Measurements from ENCODE around the gene MRNIP.

DNA sequence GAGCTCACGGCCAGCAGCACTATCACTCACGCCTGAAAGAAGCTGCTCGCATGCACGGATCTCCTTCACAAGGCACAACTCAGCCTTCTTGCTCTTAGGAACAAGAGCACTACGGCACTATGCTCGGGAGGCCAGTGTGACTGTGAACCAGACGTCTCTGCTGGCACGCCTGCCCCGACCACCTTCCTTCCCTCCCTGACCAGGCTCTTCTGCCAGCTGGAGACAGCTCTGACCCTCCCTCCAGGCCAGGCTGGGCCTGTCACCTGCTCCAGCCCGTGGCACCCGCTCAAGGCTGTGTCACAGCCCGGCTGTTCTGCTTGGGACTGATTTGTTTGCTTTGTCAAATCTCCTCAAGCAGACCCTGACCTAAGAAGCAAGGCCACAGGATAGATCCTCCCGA lies 42.1 kb upstream of the MRNIP start:
- TF ChIP-seq, protein P1, sequence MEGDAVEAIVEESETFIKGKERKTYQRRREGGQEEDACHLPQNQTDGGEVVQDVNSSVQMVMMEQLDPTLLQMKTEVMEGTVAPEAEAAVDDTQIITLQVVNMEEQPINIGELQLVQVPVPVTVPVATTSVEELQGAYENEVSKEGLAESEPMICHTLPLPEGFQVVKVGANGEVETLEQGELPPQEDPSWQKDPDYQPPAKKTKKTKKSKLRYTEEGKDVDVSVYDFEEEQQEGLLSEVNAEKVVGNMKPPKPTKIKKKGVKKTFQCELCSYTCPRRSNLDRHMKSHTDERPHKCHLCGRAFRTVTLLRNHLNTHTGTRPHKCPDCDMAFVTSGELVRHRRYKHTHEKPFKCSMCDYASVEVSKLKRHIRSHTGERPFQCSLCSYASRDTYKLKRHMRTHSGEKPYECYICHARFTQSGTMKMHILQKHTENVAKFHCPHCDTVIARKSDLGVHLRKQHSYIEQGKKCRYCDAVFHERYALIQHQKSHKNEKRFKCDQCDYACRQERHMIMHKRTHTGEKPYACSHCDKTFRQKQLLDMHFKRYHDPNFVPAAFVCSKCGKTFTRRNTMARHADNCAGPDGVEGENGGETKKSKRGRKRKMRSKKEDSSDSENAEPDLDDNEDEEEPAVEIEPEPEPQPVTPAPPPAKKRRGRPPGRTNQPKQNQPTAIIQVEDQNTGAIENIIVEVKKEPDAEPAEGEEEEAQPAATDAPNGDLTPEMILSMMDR (optimal IDR thresholded peaks at IDR 0.05 in 1 of 3, IDR thresholded peaks at IDR 0.05 in 1 of 3, conservative IDR thresholded peaks at IDR 0.05 in 1 of 3; ENCODE audit: extremely low read depth in 1 of 3, insufficient read depth in 2 of 3, low read length in 3 of 3), result no peak
- TF ChIP-seq EZH2 (IDR thresholded peaks at IDR 0.05; ENCODE audit: low read length), result no peak
